Endothelial cell of umbilical vein (primary cell): Measurements from ENCODE around the gene NFKB2.
A peak's percentile ranks its signal among the peaks of the same experiment; 100 is the strongest.

Experiments used
- CTCF ChIP-seq, 2 donors: IDR thresholded peaks; 1 replicate in 1 of 2; 2 replicates in 1 of 2; pipeline ENCODE4 v1.5.1; 2011; ENCODE audit warnings: low read length in 2 of 2, mild to moderate bottlenecking in 2 of 2, moderate library complexity in 2 of 2, control low read depth in 1 of 2, inconsistent platforms in 1 of 2, low read depth in 1 of 2; ENCODE audit not compliant: insufficient read depth in 1 of 2; ENCODE audit errors: extremely low read depth in 1 of 2
- EZH2 ChIP-seq: IDR thresholded peaks from 2 replicates; pipeline ENCODE4 v1.6.1; 2012; ENCODE audit warnings: borderline replicate concordance, low read depth, mild to moderate bottlenecking, moderate library complexity, low read length, inconsistent platforms; ENCODE audit not compliant: severe bottlenecking
- FOS ChIP-seq: IDR thresholded peaks from 2 replicates; pipeline ENCODE4 v1.6.1; 2011; ENCODE audit warnings: mild to moderate bottlenecking, low read length, moderate library complexity, borderline replicate concordance; ENCODE audit not compliant: insufficient read depth
- JUN ChIP-seq: IDR thresholded peaks from 2 replicates; pipeline ENCODE4 v1.6.1; 2011; ENCODE audit warnings: borderline replicate concordance, low read depth; ENCODE audit not compliant: insufficient read length, insufficient read depth
- MAX ChIP-seq: IDR thresholded peaks from 2 replicates; pipeline ENCODE4 v1.6.1; 2011; ENCODE audit not compliant: insufficient read depth, insufficient read length
- MYC ChIP-seq: IDR thresholded peaks from one replicate; pipeline ENCODE4 v1.6.1; 2011; ENCODE audit warnings: mild to moderate bottlenecking, low read depth, low read length
- POLR2A ChIP-seq: IDR thresholded peaks from 2 replicates; pipeline ENCODE4 v1.6.1; 2012; ENCODE audit warnings: low read depth, mild to moderate bottlenecking, control low read depth, low read length
- POLR2AphosphoS5 ChIP-seq: IDR thresholded peaks from 2 replicates; pipeline ENCODE4 v1.6.1; 2012; ENCODE audit warnings: low read depth, mild to moderate bottlenecking, control low read depth, low read length, moderate library complexity; ENCODE audit not compliant: insufficient read depth

GRCh38 chr10:102435133-102435497 lies 39.6 kb downstream of the NFKB2 start:
- peak; percentile 44 for TF ChIP-seq EZH2
- TF ChIP-seq POLR2A, result no peak
- no peak for TF ChIP-seq CTCF (IDR thresholded peaks at IDR 0.05; ENCODE audit: extremely low read depth in 1 of 2, insufficient read depth in 1 of 2, low read depth in 1 of 2, low read length in 2 of 2)
- no peak for TF ChIP-seq POLR2AphosphoS5
- TF ChIP-seq JUN, result no peak
- TF ChIP-seq MAX, result no peak
- no peak for TF ChIP-seq MYC
- TF ChIP-seq FOS, result no peak
